HepG2 (cell line): Measurements from ENCODE around the gene C1orf94. TPM values are rescaled to one million over a fixed set of nuclear protein-coding genes. Genes with fewer than 3 reads are reported as not detected.

Experiments used
- ATAC-seq: fragments of 200-7000 bp; cut with Tn5 transposase; 3 replicates; pipeline ENCODE4 v1.9.1; 2020; ENCODE audit warnings: mild to moderate bottlenecking, moderate library complexity
- Bru-seq: library from RNA; stranded (reverse); fragments of 400-500 nt; gene quantifications from one replicate; lab custom pipeline; 2021; lab: Mats Ljungman, UMichigan
- BruChase-seq, 2 experiments: library from RNA; stranded (reverse); fragments of 400-500 nt; gene quantifications; one replicate each; lab custom pipeline; 2021; lab: Mats Ljungman, UMichigan
- BruUV-seq: library from RNA; stranded (reverse); fragments of 400-500 nt; replicated peaks from 2 replicates; lab custom pipeline; 2021; lab: Mats Ljungman, UMichigan
- CTCF ChIA-PET: fragments of 300-600 bp; formaldehyde crosslinking; extraction: SDS; loops from one replicate; lab custom pipeline; 2021; ENCODE audit warnings: low total read pairs, inconsistent platforms, low intra/inter-chr PET ratio; lab: Yijun Ruan, JAX
- POLR2A ChIA-PET: fragments of 350-600 bp; sonication (Branson Sonifier 250); formaldehyde crosslinking; loops from one replicate; lab custom pipeline; 2020; ENCODE audit warnings: antibody characterized with exemption, inconsistent platforms; lab: Yijun Ruan, JAX
- DNase-seq: peaks from one replicate; pipeline ENCODE4 v3.0.0-alpha.2; 2015; ENCODE audit warnings: low spot score
- FAIRE-seq: peaks from 3 replicates; lab custom pipeline; 2011; peaks lifted over from hg19 to GRCh38; lab: Jason Lieb, UNC
- H2AFZ ChIP-seq: one replicate; pipeline ENCODE4 v1.6.1; 2011; ENCODE audit warnings: low read length, inconsistent platforms
- H3K27ac ChIP-seq: fragments of 300-600 bp; 3 replicates; pipeline ENCODE4 v1.8.0; 2011; ENCODE audit warnings: mixed run types, mild to moderate bottlenecking, mixed read lengths, low read length, inconsistent platforms; ENCODE audit not compliant: insufficient read depth; ENCODE audit errors: extremely low read length
- H3K27me3 ChIP-seq, 2 experiments: fragments of 200-600 bp in 1 of 2; 2 replicates in 1 of 2; 3 replicates in 1 of 2; pipeline versions ENCODE4 v1.6.0 to v1.8.0; 2011; ENCODE audit warnings: low read length in 2 of 2, mild to moderate bottlenecking in 2 of 2, moderate library complexity in 2 of 2, inconsistent platforms in 1 of 2; ENCODE audit not compliant: insufficient read depth in 2 of 2, control insufficient read depth in 1 of 2
- H3K36me3 ChIP-seq, 2 experiments: fragments of 200-600 bp in 1 of 2; replicated peaks in 1 of 2; 2 replicates in 1 of 2; 3 replicates in 1 of 2; pipeline versions ENCODE4 v1.5.1 to v1.8.0; 2011; ENCODE audit warnings: low read length in 2 of 2, inconsistent platforms in 1 of 2; ENCODE audit not compliant: insufficient read depth in 2 of 2, control insufficient read depth in 1 of 2
- H3K4me1 ChIP-seq: 2 replicates; pipeline ENCODE4 v1.5.1; 2012; ENCODE audit warnings: low read length, inconsistent platforms; ENCODE audit not compliant: insufficient read depth
- H3K4me2 ChIP-seq: 2 replicates; pipeline ENCODE4 v1.6.0; 2011; ENCODE audit warnings: low read depth, low read length, inconsistent platforms
- H3K4me3 ChIP-seq, 3 experiments: fragments of 200-600 bp in 1 of 3; sonication (generic), shearing (Covaris generic) in 1 of 3; replicated peaks in 1 of 3; 2 replicates each; pipeline ENCODE4 v1.5.1; 2011 to 2016; ENCODE audit warnings: low read length in 3 of 3, inconsistent platforms in 2 of 3, low read depth in 2 of 3, mild to moderate bottlenecking in 2 of 3, control low read depth in 1 of 3, mixed read lengths in 1 of 3; ENCODE audit not compliant: insufficient read depth in 1 of 3
- H3K79me2 ChIP-seq: one replicate; pipeline ENCODE4 v1.6.1; 2011; ENCODE audit warnings: low read length, inconsistent platforms; ENCODE audit not compliant: insufficient read depth
- H3K9ac ChIP-seq: 2 replicates; pipeline ENCODE4 v1.6.0; 2011; ENCODE audit warnings: mild to moderate bottlenecking, low read depth, low read length, inconsistent platforms; ENCODE audit not compliant: insufficient read depth
- H3K9me3 ChIP-seq: 2 replicates; pipeline ENCODE4 v1.5.1; 2012; ENCODE audit warnings: mild to moderate bottlenecking, low read length
- H4K20me1 ChIP-seq: 2 replicates; pipeline ENCODE4 v1.6.0; 2011; ENCODE audit warnings: inconsistent platforms, mild to moderate bottlenecking, low read length, moderate library complexity; ENCODE audit not compliant: insufficient read depth
- ESRRA ChIP-seq: sonication (generic); formaldehyde crosslinking; IDR thresholded peaks from 2 replicates; pipeline ENCODE4 v1.5.1; 2020; ENCODE audit warnings: mild to moderate bottlenecking, low read depth, missing genetic modification reagents
- EZH2 ChIP-seq: conservative IDR thresholded peaks from 2 replicates; pipeline ENCODE4 v1.6.1; 2012; ENCODE audit warnings: mild to moderate bottlenecking, low read depth, low read length, moderate library complexity
- FOXM1 ChIP-seq: sonication (generic); formaldehyde crosslinking; IDR thresholded peaks from 2 replicates; pipeline ENCODE4 v1.5.0; 2020; ENCODE audit warnings: missing genetic modification reagents
- IRF2 ChIP-seq: IDR thresholded peaks from 2 replicates; pipeline ENCODE4 v1.6.1; 2018; ENCODE audit warnings: missing genetic modification reagents, missing compliant biosample characterization
- RNF2 ChIP-seq: fragments of 450-650 bp; conservative IDR thresholded peaks from 2 replicates; pipeline ENCODE4 v1.6.1; 2016; ENCODE audit warnings: low read depth
- SP140L ChIP-seq: sonication (generic); formaldehyde crosslinking; IDR thresholded peaks from 2 replicates; pipeline ENCODE4 v1.4.0; 2020; ENCODE audit warnings: missing genetic modification reagents, borderline replicate concordance
- TAF1 ChIP-seq: sonication (generic); formaldehyde crosslinking; IDR thresholded peaks from 2 replicates; pipeline ENCODE4 v1.4.0; 2020; ENCODE audit warnings: missing genetic modification reagents
- TBL1XR1 ChIP-seq: fragments of 150-350 bp; IDR thresholded peaks from 2 replicates; pipeline ENCODE4 v1.6.1; 2014; ENCODE audit warnings: borderline replicate concordance, low read length; ENCODE audit not compliant: partially characterized antibody
- TCF12 ChIP-seq, 2 experiments: fragments of 450-650 bp in 1 of 2; sonication (generic) in 1 of 2; formaldehyde crosslinking in 1 of 2; IDR thresholded peaks; 2 replicates each; pipeline versions ENCODE4 v1.6.1 to v1.8.0; 2017 to 2022; ENCODE audit warnings: antibody characterized with exemption in 1 of 2, mild to moderate bottlenecking in 1 of 2, missing genetic modification reagents in 1 of 2, moderate library complexity in 1 of 2
- TEAD3 ChIP-seq: optimal IDR thresholded peaks from 2 replicates; pipeline ENCODE3; 2016; ENCODE audit warnings: borderline replicate concordance
- ZNF143 ChIP-seq: sonication (generic); formaldehyde crosslinking; IDR thresholded peaks from 2 replicates; pipeline ENCODE4 v1.4.0; 2020; ENCODE audit warnings: missing genetic modification reagents
- ZNF251 ChIP-seq: sonication (generic); formaldehyde crosslinking; IDR thresholded peaks from 2 replicates; pipeline ENCODE4 v1.9.0; 2021; ENCODE audit warnings: mild to moderate bottlenecking, missing genetic modification reagents
- ZNF451 ChIP-seq: sonication (generic); formaldehyde crosslinking; IDR thresholded peaks from 2 replicates; pipeline ENCODE4 v1.5.0; 2020; ENCODE audit warnings: mild to moderate bottlenecking, missing genetic modification reagents
- ZNF563 ChIP-seq: sonication (generic); formaldehyde crosslinking; IDR thresholded peaks from 2 replicates; pipeline ENCODE4 v1.8.0; 2022; ENCODE audit warnings: mild to moderate bottlenecking, moderate library complexity, missing genetic modification reagents
- ZNF7 ChIP-seq: IDR thresholded peaks from 2 replicates; pipeline ENCODE4 v1.6.1; 2016; ENCODE audit warnings: missing biosample characterization, missing genetic modification reagents
- ZNF75D ChIP-seq: sonication (generic); formaldehyde crosslinking; IDR thresholded peaks from 2 replicates; pipeline ENCODE4 v1.8.1; 2023; ENCODE audit warnings: missing genetic modification reagents, mild to moderate bottlenecking, borderline replicate concordance
- ZNF780A ChIP-seq: sonication (generic); formaldehyde crosslinking; IDR thresholded peaks from 2 replicates; pipeline ENCODE4 v1.8.0; 2022; ENCODE audit warnings: mild to moderate bottlenecking, missing genetic modification reagents, moderate library complexity
- ZUFSP ChIP-seq: sonication (generic); formaldehyde crosslinking; IDR thresholded peaks from 2 replicates; pipeline ENCODE4 v1.9.0; 2021; ENCODE audit warnings: missing genetic modification reagents, mild to moderate bottlenecking, borderline replicate concordance
- WGBS: methylation state at CpG from one replicate; pipeline ENCODE4 v1.1.6; 2017; ENCODE audit warnings: low lambda C conversion rate; 5-methylcytosine and 5-hydroxymethylcytosine counted together
- in situ Hi-C: cut with HindIII; loops from 2 replicates; pipeline ENCODE4 v1.10.0; 2017; ENCODE audit warnings: low pct_unique_long_range_greater_than_20kb; ENCODE audit not compliant: extremely low pct_ligation_motif_present
- intact Hi-C: fragments of 100-400 bp; cut with micrococcal nuclease; formaldehyde crosslinking; loops from one replicate; pipeline ENCODE4 v1.10.0; 2022; ENCODE audit not compliant: unreplicated experiment
- long read RNA-seq, 2 experiments: library from RNA in 1 of 2; library from polyadenylated mRNA in 1 of 2; stranded (forward) in 1 of 2; unstranded in 1 of 2; transcript quantifications; one replicate each; pipeline ENCODE4 v2.0.0, GENCODE V29; 2019 to 2022
- polyA minus RNA-seq, 3 experiments: library from RNA; depleted of rRNA, polyadenylated mRNA; stranded (reverse); fragments of >200 nt; gene quantifications; 2 replicates each; pipeline ENCODE4 v1.2.3, GENCODE V29; 2011; ENCODE audit warnings: low replicate concordance in 1 of 3
- polyA plus RNA-seq, 8 experiments: library from polyadenylated mRNA; depleted of rRNA in 3 of 8; stranded (reverse) in 7 of 8; unstranded in 1 of 8; fragments of >200 nt; fragmentation: Illumina TruSeq in 4 of 8; extraction: Trizol in 4 of 8; gene quantifications; 2 replicates each; pipeline versions ENCODE4 v1.2.1 to v1.2.3, GENCODE V29; 2011 to 2016; ENCODE audit warnings: low read depth in 4 of 8, missing spikeins in 1 of 8, mixed read lengths in 1 of 8; ENCODE audit not compliant: insufficient read depth in 1 of 8
- total RNA-seq, 5 experiments: library from RNA; depleted of rRNA; stranded (reverse); fragments of >200 nt; fragmentation: Illumina TruSeq; extraction: Trizol; gene quantifications; 2 replicates each; pipeline ENCODE4 v1.2.3, GENCODE V29; 2016; ENCODE audit warnings: low read depth in 1 of 5

Gene C1orf94
- total RNA-seq (2016; rRNA removed; fragmentation: Illumina TruSeq; extraction: Trizol), result not detected in 2 replicates
- not detected in 2 replicates for total RNA-seq (2016; cell fraction: cytosol; rRNA removed; fragmentation: Illumina TruSeq; extraction: Trizol; ENCODE audit: low read depth)
- total RNA-seq (2016; cell fraction: insoluble cytoplasmic fraction; rRNA removed; fragmentation: Illumina TruSeq; extraction: Trizol), result not detected in 2 replicates
- not detected in 2 replicates for total RNA-seq (2016; cell fraction: membrane; rRNA removed; fragmentation: Illumina TruSeq; extraction: Trizol)
- total RNA-seq (2016; cell fraction: nucleus; rRNA removed; fragmentation: Illumina TruSeq; extraction: Trizol), result not detected in 2 replicates
- polyA plus RNA-seq (2011; rRNA removed), result 0.03 TPM in 1 of 2 replicates, not detected in the other
- not detected in 2 replicates for polyA plus RNA-seq (2011; cell fraction: cytosol; rRNA removed)
- not detected in 2 replicates for polyA plus RNA-seq (2011; cell fraction: nucleus; rRNA removed)
- not detected in 2 replicates for polyA plus RNA-seq (2012)
- not detected in 2 replicates for polyA plus RNA-seq (2016; cell fraction: cytosol; fragmentation: Illumina TruSeq; extraction: Trizol; ENCODE audit: low read depth)
- not detected in 2 replicates for polyA plus RNA-seq (2016; cell fraction: insoluble cytoplasmic fraction; fragmentation: Illumina TruSeq; extraction: Trizol; ENCODE audit: low read depth)
- polyA plus RNA-seq (2016; cell fraction: membrane; fragmentation: Illumina TruSeq; extraction: Trizol; ENCODE audit: low read depth), result not detected in 2 replicates
- polyA plus RNA-seq (2016; cell fraction: nucleus; fragmentation: Illumina TruSeq; extraction: Trizol; ENCODE audit: insufficient read depth, low read depth), result not detected in 2 replicates
- polyA minus RNA-seq (2011; rRNA and poly(A)+ RNA removed; ENCODE audit: low replicate concordance), result not detected in 2 replicates
- polyA minus RNA-seq (2011; cell fraction: cytosol; rRNA and poly(A)+ RNA removed), result not detected in 2 replicates
- polyA minus RNA-seq (2011; cell fraction: nucleus; rRNA and poly(A)+ RNA removed), result not detected in 2 replicates
- not detected for Bru-seq, nascent RNA
- percentile 2 among the genes with signal in this experiment for BruChase-seq, experiment 1, labeled RNA remaining after a 6-hour chase
- not detected for BruChase-seq, experiment 2, labeled RNA remaining after a 2-hour chase
- long read RNA-seq, experiment 1, result 0 reads
- long read RNA-seq, experiment 2, result 0 reads

- Histone ChIP-seq H3K27ac (no peak within 1 kb of the TSS), H3K9me3 (no peaks in the 10 kb centered on the region), H3K4me2 (no peak within 1 kb of the TSS), H3K27me3 (no peaks in the 10 kb centered on the region; a peak in 1 of 5 replicates), H3K79me2 (no peaks in the 10 kb centered on the region), H3K4me1 (no peaks in the 10 kb centered on the region), H3K4me3 (no peak within 1 kb of the TSS), H2AFZ (no peak within 1 kb of the TSS), H3K36me3 (no peaks in the 10 kb centered on the region), H4K20me1 (no peaks in the 10 kb centered on the region), H3K9ac (no peak within 1 kb of the TSS)
- WGBS, result 3% methylated on average over 4 of the region's 58 CpGs
- ChIA-PET CTCF (no interaction called here), POLR2A (no interaction called here)
- ATAC-seq (no peak), FAIRE-seq (no peak), DNase-seq (no peak)
- in situ Hi-C loops, result no loop called here
- TF ChIP-seq ZNF75D (CRISPR knock-in tag) (no peak), ZNF563 (CRISPR knock-in tag) (no peak), ZNF251 (CRISPR knock-in tag) (no peak), TEAD3 (no peak), FOXM1 (CRISPR knock-in tag) (no peak), ESRRA (CRISPR knock-in tag) (no peak), RNF2 (no peak), EZH2 (no peak), TAF1 (CRISPR knock-in tag) (no peak), TBL1XR1 (no peak), ZNF143 (CRISPR knock-in tag) (no peak), ZUFSP (CRISPR knock-in tag) (no peak), ZNF780A (no peak), ZNF451 (CRISPR knock-in tag) (no peak), IRF2 (no peak), TCF12 (IDR thresholded peaks at IDR 0.05) (no peak), TCF12 (CRISPR knock-in tag; IDR thresholded peaks at IDR 0.05) (no peak), ZNF7 (CRISPR knock-in tag) (no peak), SP140L (CRISPR knock-in tag) (no peak)
- intact Hi-C loops, result no loop called here
- BruUV-seq, result no TSS peak
These were observed at the start of gene C1orf94 for GRCh38 chr1:34176830-34177603. C1orf94 (plus strand) TSS chr1:34176907; CDS start chr1:34177790, 883 bp downstream.
